Activated naive CD8-positive, alpha-beta T cell treated with anti-CD3 and anti-CD28 coated beads for 36 hours (primary cell): ENCODE results near the gene MYBL2. TPM values are rescaled to one million over a fixed set of nuclear protein-coding genes. Genes with fewer than 3 reads are reported as not detected.
A peak's percentile ranks its signal among the peaks of the same experiment; 100 is the strongest.

Experiments used
- DNase-seq: peaks from one replicate; pipeline ENCODE4 v3.0.0; 2021
- H3K27ac Mint-ChIP-seq: one replicate; pipeline ENCODE4 v1.8.0; 2022; ENCODE audit warnings: mild to moderate bottlenecking, moderate library complexity, mixed read lengths
- H3K27me3 Mint-ChIP-seq: one replicate; pipeline ENCODE4 v1.8.0; 2022; ENCODE audit warnings: mild to moderate bottlenecking, mixed read lengths
- H3K36me3 Mint-ChIP-seq: one replicate; pipeline ENCODE4 v1.8.0; 2021; ENCODE audit warnings: mild to moderate bottlenecking, mixed read lengths
- H3K4me1 Mint-ChIP-seq: one replicate; pipeline ENCODE4 v1.8.0; 2021; ENCODE audit warnings: mixed read lengths
- H3K4me3 Mint-ChIP-seq: one replicate; pipeline ENCODE4 v1.8.0; 2022; ENCODE audit warnings: mild to moderate bottlenecking, moderate library complexity, mixed read lengths
- H3K9me3 Mint-ChIP-seq: one replicate; pipeline ENCODE4 v1.8.0; 2022; ENCODE audit warnings: mixed read lengths
- total RNA-seq, 2 experiments: library from RNA; stranded (reverse); gene quantifications; one replicate each; pipeline ENCODE4 v1.2.3, GENCODE V29; 2021

MYBL2 gene
- total RNA-seq, 2 experiments from 2014 or later, result 139 to 140 TPM

DNA sequence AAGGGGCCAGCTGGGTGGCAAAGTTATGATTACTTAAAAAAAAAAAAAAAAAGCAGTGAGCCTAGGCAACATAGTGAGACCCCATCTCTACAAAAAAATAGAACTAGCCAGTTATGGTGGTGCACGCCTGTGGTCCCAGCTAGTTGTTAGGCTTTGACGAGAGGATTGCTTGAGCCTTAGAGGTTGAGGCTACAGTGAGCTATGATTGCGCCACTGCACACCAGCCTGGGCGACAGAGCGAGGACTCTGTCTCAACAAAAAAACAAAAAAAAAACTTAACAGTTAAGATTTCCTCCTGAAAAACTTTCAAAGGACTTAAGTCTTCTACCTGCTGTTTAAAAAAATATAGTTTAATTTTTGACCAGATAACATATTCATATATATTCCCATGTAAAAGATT lies 57.5 kb downstream of the MYBL2 start:
- peaks cover 48% of the 10 kb centered on the region for H3K4me1 Mint-ChIP-seq

GRCh38 chr20:43725666-43726065 lies 58.8 kb downstream of the MYBL2 start:
- no peak for DNase-seq
- Mint-ChIP-seq H3K9me3 (peaks cover 9% of the 10 kb centered on the region), H3K4me1 (peaks cover 44% of the 10 kb centered on the region), H3K36me3 (peaks cover 2% of the 10 kb centered on the region), H3K27ac (no peak overlapping the region), H3K4me3 (no peak overlapping the region), H3K27me3 (no peaks in the 10 kb centered on the region)

More for the DNA sequence above, 57.5 kb downstream of the MYBL2 start:
- DNase-seq, result no peak
- H3K4me3 Mint-ChIP-seq, result no peak overlapping the region
- no peak overlapping the region for H3K27ac Mint-ChIP-seq
- H3K36me3 Mint-ChIP-seq, result peaks cover 12% of the 10 kb centered on the region
- peaks cover 9% of the 10 kb centered on the region for H3K9me3 Mint-ChIP-seq
- no peaks in the 10 kb centered on the region for H3K27me3 Mint-ChIP-seq

- H3K4me3 Mint-ChIP-seq, result no peak overlapping the region
- peaks cover 2% of the 10 kb centered on the region for H3K36me3 Mint-ChIP-seq
- H3K27me3 Mint-ChIP-seq, result no peaks in the 10 kb centered on the region
- peaks cover 37% of the 10 kb centered on the region for H3K4me1 Mint-ChIP-seq
- peaks cover 9% of the 10 kb centered on the region for H3K9me3 Mint-ChIP-seq
- no peak overlapping the region for H3K27ac Mint-ChIP-seq
- no peak for DNase-seq
Measured at GRCh38 chr20:43726333-43726732, 59.4 kb downstream of the MYBL2 start.

GRCh38 chr20:43726811-43727338 lies 60.0 kb downstream of the MYBL2 start, which contains the start of gene GTSF1L:
Gene GTSF1L, minus strand, starts transcription at chr20:43727002. Its CDS starts 308 bp downstream, at chr20:43726694.
- peaks cover 9% of the 10 kb centered on the region for H3K9me3 Mint-ChIP-seq
- DNase-seq, result no peak
- H3K36me3 Mint-ChIP-seq, result peaks cover 2% of the 10 kb centered on the region
- no peak within 1 kb of the TSS for H3K27ac Mint-ChIP-seq
- H3K4me1 Mint-ChIP-seq, result peaks cover 36% of the 10 kb centered on the region
- no peak within 1 kb of the TSS for H3K4me3 Mint-ChIP-seq
- no peaks in the 10 kb centered on the region for H3K27me3 Mint-ChIP-seq

DNA sequence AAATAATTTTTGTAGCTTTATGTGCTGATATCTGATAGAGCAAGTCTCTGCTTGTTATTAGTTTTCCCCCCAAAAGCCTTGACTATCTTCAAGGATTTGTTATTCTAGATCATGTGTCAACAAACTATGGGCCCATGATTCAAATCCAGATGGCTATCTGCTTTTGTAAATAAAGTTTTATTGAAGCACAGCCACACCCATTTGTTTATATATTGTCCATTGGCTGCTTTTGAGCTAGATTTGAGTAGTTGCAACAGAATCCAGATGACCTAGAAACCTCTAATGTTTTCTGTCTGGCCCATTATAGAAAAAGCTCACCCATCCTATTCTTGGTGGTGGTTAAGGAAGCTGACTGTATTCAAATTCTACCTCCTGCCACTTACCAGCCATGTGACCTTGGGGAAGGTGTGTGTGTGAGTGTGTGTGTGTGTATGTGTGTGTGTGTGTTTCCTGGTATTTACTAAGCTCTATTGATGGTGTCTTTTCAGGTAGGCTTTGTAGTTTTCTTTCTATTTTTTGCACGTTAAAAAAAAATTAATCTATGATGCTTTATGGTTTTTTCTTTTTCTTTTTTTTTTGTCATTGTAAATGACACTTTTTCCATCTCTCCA lies 61.2 kb downstream of the MYBL2 start:
- peaks cover 2% of the 10 kb centered on the region for H3K36me3 Mint-ChIP-seq
- H3K9me3 Mint-ChIP-seq, result peaks cover 9% of the 10 kb centered on the region
- H3K4me3 Mint-ChIP-seq, result no peak overlapping the region
- H3K27me3 Mint-ChIP-seq, result no peaks in the 10 kb centered on the region
- H3K4me1 Mint-ChIP-seq, result peaks cover 32% of the 10 kb centered on the region
- DNase-seq, result no peak
- no peak overlapping the region for H3K27ac Mint-ChIP-seq

DNA sequence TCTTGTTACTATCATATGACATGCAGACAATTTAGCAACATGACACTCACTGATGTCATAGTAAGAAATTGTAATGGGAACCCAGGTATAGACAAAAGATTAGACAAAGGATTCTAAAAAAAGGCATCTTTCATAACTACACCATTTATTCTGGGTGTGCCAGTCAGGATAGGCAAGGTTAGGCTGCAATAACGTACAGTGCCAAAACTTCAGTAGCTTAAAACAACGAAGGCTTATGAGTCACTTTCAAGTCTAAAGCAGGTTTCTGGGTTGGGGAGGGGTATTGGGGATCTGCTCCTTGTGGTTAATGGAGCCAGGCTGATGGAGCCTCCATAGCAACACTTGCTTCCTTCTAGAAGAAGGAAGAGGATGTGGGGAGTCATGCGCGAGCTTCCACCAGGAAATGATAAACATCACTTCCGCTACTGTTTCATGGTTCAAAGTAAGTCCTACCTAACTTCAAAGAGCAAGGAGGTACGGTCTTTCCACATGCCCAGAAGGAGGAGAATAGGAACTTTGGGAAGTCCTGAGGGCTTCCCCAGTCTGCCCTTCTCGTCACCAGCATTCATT lies 61.9 kb downstream of the MYBL2 start:
- Mint-ChIP-seq H3K27me3 (no peaks in the 10 kb centered on the region), H3K9me3 (peaks cover 9% of the 10 kb centered on the region), H3K4me3 (no peak overlapping the region), H3K4me1 (peaks cover 31% of the 10 kb centered on the region), H3K27ac (peak overlapping the region; percentile 67), H3K36me3 (peaks cover 2% of the 10 kb centered on the region)
- no peak for DNase-seq

- no peak overlapping the region for H3K27ac Mint-ChIP-seq
- H3K9me3 Mint-ChIP-seq, result peaks cover 9% of the 10 kb centered on the region
- DNase-seq, result no peak
- H3K27me3 Mint-ChIP-seq, result no peaks in the 10 kb centered on the region
- H3K4me3 Mint-ChIP-seq, result no peak overlapping the region
- H3K4me1 Mint-ChIP-seq, result peaks cover 29% of the 10 kb centered on the region
- H3K36me3 Mint-ChIP-seq, result peaks cover 2% of the 10 kb centered on the region
Measured at GRCh38 chr20:43731469-43731868, 64.6 kb downstream of the MYBL2 start.

DNA sequence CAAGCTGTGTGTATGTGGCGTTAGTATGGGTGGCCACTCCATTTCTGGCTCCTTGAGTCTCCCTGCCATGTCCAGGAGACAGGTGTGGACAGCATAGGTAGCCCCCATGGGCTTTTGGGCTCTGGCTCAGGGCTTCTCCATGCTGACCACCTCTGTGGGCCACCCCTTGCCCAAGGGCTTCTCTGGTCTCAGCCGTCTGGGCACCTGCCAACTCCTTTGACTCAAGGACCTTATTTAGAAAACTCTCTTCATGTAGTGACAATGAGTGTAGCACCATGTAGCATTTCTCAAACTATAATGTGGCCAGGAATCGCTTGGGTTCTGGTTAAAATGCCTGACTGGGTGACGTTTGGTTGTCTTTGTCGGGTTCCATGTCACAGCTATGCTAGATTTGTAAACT lies 65.0 kb downstream of the MYBL2 start:
- no peak for DNase-seq
- H3K9me3 Mint-ChIP-seq, result peaks cover 9% of the 10 kb centered on the region
- H3K27me3 Mint-ChIP-seq, result no peaks in the 10 kb centered on the region
- no peak overlapping the region for H3K27ac Mint-ChIP-seq
- no peak overlapping the region for H3K4me3 Mint-ChIP-seq
- H3K36me3 Mint-ChIP-seq, result peaks cover 2% of the 10 kb centered on the region
- H3K4me1 Mint-ChIP-seq, result peaks cover 34% of the 10 kb centered on the region

DNA sequence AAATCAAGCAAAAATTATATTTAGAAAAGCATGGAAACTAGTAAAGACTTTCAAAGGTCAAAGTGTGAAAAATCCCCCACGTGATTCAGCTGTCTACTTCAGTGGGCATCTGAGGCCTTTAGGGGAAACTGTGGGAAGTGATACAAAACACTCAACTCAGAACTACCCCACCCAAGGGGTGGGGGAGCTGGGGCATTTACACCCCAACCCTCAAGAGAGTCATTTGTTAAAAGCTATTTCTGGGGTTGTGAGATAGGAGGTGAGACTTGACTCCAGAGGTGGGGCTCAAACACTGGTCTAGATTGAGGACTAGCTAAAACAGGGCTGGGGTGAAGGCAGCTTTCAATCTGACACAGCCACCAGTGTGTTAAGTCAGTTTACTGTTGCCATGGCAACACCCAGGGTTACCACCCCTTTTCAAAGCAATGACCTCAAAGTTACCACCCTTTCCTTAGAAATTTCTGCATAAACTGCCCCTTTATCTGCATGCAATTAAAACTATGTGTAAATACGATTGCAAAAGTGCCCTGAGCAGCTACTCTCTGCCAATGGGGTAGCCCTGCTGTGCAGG lies 69.8 kb downstream of the MYBL2 start:
- H3K9me3 Mint-ChIP-seq, result no peaks in the 10 kb centered on the region
- no peak overlapping the region for H3K27ac Mint-ChIP-seq
- peak; percentile 56 for DNase-seq
- H3K4me1 Mint-ChIP-seq, result peaks cover 27% of the 10 kb centered on the region
- H3K27me3 Mint-ChIP-seq, result no peaks in the 10 kb centered on the region
- H3K36me3 Mint-ChIP-seq, result no peaks in the 10 kb centered on the region
- H3K4me3 Mint-ChIP-seq, result no peak overlapping the region

DNA sequence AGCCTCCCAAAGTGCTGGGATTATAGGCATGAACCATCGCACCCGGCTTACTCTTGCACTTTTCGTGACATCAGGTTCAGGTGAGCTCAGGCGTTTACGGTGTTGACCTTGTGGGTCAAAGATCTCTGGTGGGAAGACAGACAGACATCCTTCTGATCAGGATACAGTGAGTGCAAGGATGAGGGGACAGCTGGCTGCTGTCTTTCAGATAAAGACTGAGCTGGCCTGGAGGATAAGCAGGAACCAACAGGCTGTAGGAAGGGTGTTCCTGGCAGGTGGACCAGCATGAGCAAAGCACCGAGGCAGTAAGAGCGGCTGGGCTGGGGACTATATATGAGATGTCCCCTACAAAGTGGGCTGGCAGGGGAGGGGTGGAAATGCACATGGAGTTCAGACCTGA lies 71.0 kb downstream of the MYBL2 start:
- Mint-ChIP-seq H3K36me3 (no peaks in the 10 kb centered on the region), H3K27ac (no peak overlapping the region), H3K27me3 (no peaks in the 10 kb centered on the region), H3K4me3 (no peak overlapping the region), H3K9me3 (no peaks in the 10 kb centered on the region), H3K4me1 (peaks cover 23% of the 10 kb centered on the region)
- no peak for DNase-seq

DNA sequence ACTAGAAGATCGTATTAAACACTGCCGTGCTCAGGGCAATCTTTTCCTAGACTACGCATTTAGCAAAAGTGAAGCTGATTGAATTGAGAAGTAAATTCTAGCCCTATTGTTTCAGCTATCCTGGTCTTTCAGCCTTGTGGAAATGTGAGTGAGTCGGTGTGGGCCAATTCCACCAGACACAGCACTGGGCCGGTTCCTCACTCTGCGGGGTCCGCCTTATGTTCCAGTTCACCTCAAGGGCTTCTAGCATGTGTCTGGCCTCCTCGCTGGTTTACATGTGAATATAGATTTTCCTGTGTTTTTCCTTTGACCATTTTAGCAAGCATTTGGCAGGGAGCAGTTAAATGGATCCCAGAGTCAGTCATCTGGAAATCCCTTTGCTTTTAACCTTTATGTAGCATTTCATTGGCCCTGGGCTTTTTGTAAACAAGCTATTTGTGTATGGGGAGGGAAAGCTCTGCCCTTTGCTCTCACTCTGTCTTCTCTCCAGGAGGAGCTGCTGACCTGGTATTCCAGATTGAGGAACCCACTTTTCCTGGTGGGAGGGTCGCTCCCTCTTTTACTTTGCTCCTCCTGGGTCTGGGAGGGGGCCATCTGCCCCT lies 72.3 kb downstream of the MYBL2 start:
- no peak for DNase-seq
- Mint-ChIP-seq H3K27ac (no peak overlapping the region), H3K27me3 (no peaks in the 10 kb centered on the region), H3K4me3 (no peak overlapping the region), H3K9me3 (no peaks in the 10 kb centered on the region), H3K4me1 (peaks cover 13% of the 10 kb centered on the region), H3K36me3 (no peaks in the 10 kb centered on the region)

- no peaks in the 10 kb centered on the region for H3K36me3 Mint-ChIP-seq
- H3K4me1 Mint-ChIP-seq, result peaks cover 10% of the 10 kb centered on the region
Measured at GRCh38 chr20:43740642-43741041, 73.7 kb downstream of the MYBL2 start.

GRCh38 chr20:43744151-43744611 lies 77.3 kb downstream of the MYBL2 start:
- Mint-ChIP-seq H3K27ac (no peak overlapping the region), H3K27me3 (no peaks in the 10 kb centered on the region), H3K4me1 (peaks cover 6% of the 10 kb centered on the region), H3K9me3 (no peaks in the 10 kb centered on the region), H3K36me3 (no peaks in the 10 kb centered on the region), H3K4me3 (no peak overlapping the region)
- peak; percentile 40 for DNase-seq

More at GRCh38 chr20:43740642-43741041, 73.7 kb downstream of the MYBL2 start:
- Mint-ChIP-seq H3K27ac (no peak overlapping the region), H3K4me3 (no peak overlapping the region), H3K9me3 (no peaks in the 10 kb centered on the region), H3K27me3 (no peaks in the 10 kb centered on the region)
- DNase-seq, result no peak

DNA sequence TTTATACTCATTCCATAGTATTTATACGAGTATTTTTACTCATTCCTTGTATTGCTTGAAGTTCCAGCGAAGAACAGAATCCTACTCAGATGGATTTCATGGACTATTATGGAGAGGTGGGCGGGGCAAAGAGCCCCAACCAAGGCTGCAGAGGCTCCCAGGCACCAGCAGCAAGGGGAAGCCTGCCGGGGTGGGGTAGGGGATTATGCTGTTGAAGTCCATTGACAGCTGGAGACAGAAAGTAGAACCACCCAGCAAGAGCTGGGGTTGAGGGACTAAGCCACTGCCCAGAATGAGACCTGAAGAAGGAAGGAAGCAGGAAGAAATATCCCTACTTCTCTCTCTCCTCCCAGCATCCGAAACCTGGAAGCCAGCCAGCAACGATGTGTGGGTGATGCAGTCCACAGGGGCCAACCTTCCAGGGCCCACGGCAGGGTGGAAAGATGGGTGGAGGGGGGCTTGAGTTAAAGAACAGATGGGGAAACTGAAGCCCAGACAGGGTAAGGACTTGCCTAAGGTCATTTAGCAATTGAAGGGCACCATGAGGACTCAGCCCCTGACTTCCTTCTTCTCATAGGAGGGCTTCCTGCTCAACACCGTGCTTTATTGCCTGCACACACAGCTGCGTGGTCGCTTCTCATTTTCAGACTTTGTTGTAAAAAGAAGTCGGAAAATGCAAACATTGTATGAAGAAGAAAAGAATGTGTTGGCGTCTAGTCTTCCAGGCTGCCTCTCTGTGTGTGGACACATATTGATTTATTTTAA lies 78.2 kb downstream of the MYBL2 start:
- no peak for DNase-seq
- peaks cover 13% of the 10 kb centered on the region for H3K4me1 Mint-ChIP-seq
- H3K27ac Mint-ChIP-seq, result peak overlapping the region; percentile 40
- no peaks in the 10 kb centered on the region for H3K36me3 Mint-ChIP-seq
- no peaks in the 10 kb centered on the region for H3K9me3 Mint-ChIP-seq
- no peaks in the 10 kb centered on the region for H3K27me3 Mint-ChIP-seq
- no peak overlapping the region for H3K4me3 Mint-ChIP-seq
